ENCODE measurements around the gene RERE. TPM values are rescaled to one million over a fixed set of nuclear protein-coding genes. Genes with fewer than 3 reads are reported as not detected.
"Not testable (repeated sequence)": the region's sequence is repeated elsewhere in the genome, so short reads cannot be mapped to it uniquely, and the experiment has no call there.

Gene RERE
- total and polyA plus RNA-seq, 2 experiments from 2014 or later: 148 to 170 TPM

DNA sequence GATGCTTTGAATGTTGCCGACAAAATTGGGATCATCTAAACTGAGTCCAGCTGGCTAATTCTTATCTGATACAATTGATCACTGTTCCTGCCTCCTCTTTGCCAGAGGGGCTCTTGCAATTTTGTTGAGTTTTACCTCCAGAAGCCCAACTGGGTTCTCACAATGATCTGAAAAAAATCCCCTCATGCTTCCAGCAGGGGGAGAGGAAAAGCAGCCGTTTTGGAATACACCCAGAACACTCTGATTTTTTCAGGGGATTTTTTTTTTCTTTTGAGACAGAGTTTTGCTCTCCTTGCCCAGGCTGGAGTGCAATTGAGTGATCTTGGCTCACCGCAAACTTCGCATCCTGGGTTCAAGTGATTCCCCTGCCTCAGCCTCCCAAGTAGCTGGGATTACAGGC, 13.9 kb upstream of the RERE start (continued):
- TF ChIP-seq, protein P1, sequence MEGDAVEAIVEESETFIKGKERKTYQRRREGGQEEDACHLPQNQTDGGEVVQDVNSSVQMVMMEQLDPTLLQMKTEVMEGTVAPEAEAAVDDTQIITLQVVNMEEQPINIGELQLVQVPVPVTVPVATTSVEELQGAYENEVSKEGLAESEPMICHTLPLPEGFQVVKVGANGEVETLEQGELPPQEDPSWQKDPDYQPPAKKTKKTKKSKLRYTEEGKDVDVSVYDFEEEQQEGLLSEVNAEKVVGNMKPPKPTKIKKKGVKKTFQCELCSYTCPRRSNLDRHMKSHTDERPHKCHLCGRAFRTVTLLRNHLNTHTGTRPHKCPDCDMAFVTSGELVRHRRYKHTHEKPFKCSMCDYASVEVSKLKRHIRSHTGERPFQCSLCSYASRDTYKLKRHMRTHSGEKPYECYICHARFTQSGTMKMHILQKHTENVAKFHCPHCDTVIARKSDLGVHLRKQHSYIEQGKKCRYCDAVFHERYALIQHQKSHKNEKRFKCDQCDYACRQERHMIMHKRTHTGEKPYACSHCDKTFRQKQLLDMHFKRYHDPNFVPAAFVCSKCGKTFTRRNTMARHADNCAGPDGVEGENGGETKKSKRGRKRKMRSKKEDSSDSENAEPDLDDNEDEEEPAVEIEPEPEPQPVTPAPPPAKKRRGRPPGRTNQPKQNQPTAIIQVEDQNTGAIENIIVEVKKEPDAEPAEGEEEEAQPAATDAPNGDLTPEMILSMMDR (conservative IDR thresholded peaks at IDR 0.05; ENCODE audit: low read depth in 2 of 2): peak; percentile 39 to 58
- TF ChIP-seq EZH2 (IDR thresholded peaks at IDR 0.05; ENCODE audit: low read depth, unreplicated experiment): no peak

DNA sequence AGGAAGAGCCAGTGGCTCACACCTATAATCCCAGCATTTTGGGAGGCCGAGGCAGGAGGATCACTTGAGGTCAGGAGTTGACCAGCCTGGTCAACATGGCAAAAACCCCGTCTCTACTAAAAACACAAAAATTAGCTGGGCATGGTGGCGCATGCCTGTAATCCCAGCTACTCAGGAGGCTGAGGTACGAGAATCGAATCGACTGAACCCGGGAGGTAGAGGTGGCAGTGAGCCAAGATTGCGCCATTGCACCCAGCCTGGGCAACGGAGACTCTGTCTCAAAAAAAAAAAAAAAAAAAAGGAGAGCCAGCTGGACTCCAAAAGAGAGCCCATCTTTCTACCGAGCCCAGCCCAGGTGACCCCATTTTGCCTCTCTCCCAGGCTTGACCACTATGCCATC, 13.3 kb upstream of the RERE start:
- H3K4me2 ChIP-seq; H3K9me3 Mint-ChIP-seq; H3K4me1 Mint-ChIP-seq; DNase-seq (ENCODE audit: low spot score); H3K4me3 Mint-ChIP-seq; H4K20me1 ChIP-seq (replicated peaks; ENCODE audit: insufficient read depth); H3K27me3 ChIP-seq (ENCODE audit: insufficient read depth); H3K79me2 ChIP-seq (replicated peaks; ENCODE audit: insufficient read depth); H3K9me2 ChIP-seq (ENCODE audit: insufficient read depth); H3K27ac Mint-ChIP-seq; H3K36me3 ChIP-seq (ENCODE audit: insufficient read depth); H3K27ac ChIP-seq (ENCODE audit: low read depth); H3K4me3 ChIP-seq; H2AFZ ChIP-seq; H3F3A ChIP-seq (replicated peaks; ENCODE audit: low read depth); H3K36me3 Mint-ChIP-seq (ENCODE audit: low read depth); ATAC-seq; H3K4me1 ChIP-seq (ENCODE audit: insufficient read depth): not testable (repeated sequence)
- peaks cover 15% of the 10 kb centered on the region for H3K27me3 Mint-ChIP-seq (ENCODE audit: insufficient read depth, low read depth, poor library complexity)

DNA sequence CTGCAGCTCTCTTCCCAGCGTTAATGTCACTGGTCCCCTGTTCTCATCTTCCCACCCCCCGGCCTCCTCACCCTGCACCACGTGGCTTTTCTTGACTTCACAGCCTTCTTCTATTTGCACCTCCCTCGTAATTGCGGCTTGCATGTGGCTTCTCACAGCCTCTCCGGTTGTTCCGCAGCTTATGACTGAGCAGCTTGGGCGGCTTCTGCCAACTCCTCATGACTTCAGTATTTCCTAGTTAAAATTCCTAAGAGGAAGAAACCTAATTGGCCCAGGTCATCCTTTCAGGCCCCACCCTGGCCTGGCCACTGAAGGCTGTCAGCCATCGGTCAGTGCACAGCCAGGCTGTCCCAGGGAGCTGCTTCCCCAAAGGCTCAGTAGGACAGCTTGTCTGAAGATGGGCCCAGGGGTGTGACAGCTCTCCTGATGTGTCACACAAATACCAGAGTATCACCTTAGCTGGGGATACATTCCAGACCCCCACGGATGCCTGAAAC, 8.6 kb upstream of the RERE start:
- no peaks in the 10 kb centered on the region for H3F3A ChIP-seq (replicated peaks; ENCODE audit: low read depth)
- Mint-ChIP-seq H3K4me3 (no peak overlapping the region), H3K4me1 (peaks cover 26% of the 10 kb centered on the region), H3K27me3 (ENCODE audit: insufficient read depth, low read depth, poor library complexity) (peaks cover 15% of the 10 kb centered on the region), H3K9me3 (no peaks in the 10 kb centered on the region), H3K36me3 (ENCODE audit: low read depth) (no peaks in the 10 kb centered on the region), H3K27ac (no peak overlapping the region)
- no peak overlapping the region for H3K27ac ChIP-seq (ENCODE audit: low read depth)
- no peaks in the 10 kb centered on the region for H3K36me3 ChIP-seq (ENCODE audit: insufficient read depth)
- H2AFZ ChIP-seq: peak overlapping the region; percentile 91
- H3K4me1 ChIP-seq (ENCODE audit: insufficient read depth): peaks cover 20% of the 10 kb centered on the region
- H3K4me2 ChIP-seq: no peak overlapping the region
- no peak for DNase-seq (ENCODE audit: low spot score)
- H3K79me2 ChIP-seq (replicated peaks; ENCODE audit: insufficient read depth): no peaks in the 10 kb centered on the region
- H3K4me3 ChIP-seq: no peak overlapping the region
- no peaks in the 10 kb centered on the region for H3K27me3 ChIP-seq (ENCODE audit: insufficient read depth)
- no peaks in the 10 kb centered on the region for H3K9me2 ChIP-seq (ENCODE audit: insufficient read depth)
- TF ChIP-seq ZNF114 (CRISPR knock-in tag; IDR thresholded peaks at IDR 0.05) (no peak), JUNB (IDR thresholded peaks at IDR 0.05; ENCODE audit: unreplicated experiment) (no peak), NANOG (IDR thresholded peaks at IDR 0.05; ENCODE audit: borderline replicate concordance) (no peak), CREB1 (CRISPR knock-in tag; IDR thresholded peaks at IDR 0.05; ENCODE audit: low read depth) (no peak), STAT1 (IDR thresholded peaks at IDR 0.05; ENCODE audit: unreplicated experiment) (no peak)
- TF ChIP-seq, protein P2, sequence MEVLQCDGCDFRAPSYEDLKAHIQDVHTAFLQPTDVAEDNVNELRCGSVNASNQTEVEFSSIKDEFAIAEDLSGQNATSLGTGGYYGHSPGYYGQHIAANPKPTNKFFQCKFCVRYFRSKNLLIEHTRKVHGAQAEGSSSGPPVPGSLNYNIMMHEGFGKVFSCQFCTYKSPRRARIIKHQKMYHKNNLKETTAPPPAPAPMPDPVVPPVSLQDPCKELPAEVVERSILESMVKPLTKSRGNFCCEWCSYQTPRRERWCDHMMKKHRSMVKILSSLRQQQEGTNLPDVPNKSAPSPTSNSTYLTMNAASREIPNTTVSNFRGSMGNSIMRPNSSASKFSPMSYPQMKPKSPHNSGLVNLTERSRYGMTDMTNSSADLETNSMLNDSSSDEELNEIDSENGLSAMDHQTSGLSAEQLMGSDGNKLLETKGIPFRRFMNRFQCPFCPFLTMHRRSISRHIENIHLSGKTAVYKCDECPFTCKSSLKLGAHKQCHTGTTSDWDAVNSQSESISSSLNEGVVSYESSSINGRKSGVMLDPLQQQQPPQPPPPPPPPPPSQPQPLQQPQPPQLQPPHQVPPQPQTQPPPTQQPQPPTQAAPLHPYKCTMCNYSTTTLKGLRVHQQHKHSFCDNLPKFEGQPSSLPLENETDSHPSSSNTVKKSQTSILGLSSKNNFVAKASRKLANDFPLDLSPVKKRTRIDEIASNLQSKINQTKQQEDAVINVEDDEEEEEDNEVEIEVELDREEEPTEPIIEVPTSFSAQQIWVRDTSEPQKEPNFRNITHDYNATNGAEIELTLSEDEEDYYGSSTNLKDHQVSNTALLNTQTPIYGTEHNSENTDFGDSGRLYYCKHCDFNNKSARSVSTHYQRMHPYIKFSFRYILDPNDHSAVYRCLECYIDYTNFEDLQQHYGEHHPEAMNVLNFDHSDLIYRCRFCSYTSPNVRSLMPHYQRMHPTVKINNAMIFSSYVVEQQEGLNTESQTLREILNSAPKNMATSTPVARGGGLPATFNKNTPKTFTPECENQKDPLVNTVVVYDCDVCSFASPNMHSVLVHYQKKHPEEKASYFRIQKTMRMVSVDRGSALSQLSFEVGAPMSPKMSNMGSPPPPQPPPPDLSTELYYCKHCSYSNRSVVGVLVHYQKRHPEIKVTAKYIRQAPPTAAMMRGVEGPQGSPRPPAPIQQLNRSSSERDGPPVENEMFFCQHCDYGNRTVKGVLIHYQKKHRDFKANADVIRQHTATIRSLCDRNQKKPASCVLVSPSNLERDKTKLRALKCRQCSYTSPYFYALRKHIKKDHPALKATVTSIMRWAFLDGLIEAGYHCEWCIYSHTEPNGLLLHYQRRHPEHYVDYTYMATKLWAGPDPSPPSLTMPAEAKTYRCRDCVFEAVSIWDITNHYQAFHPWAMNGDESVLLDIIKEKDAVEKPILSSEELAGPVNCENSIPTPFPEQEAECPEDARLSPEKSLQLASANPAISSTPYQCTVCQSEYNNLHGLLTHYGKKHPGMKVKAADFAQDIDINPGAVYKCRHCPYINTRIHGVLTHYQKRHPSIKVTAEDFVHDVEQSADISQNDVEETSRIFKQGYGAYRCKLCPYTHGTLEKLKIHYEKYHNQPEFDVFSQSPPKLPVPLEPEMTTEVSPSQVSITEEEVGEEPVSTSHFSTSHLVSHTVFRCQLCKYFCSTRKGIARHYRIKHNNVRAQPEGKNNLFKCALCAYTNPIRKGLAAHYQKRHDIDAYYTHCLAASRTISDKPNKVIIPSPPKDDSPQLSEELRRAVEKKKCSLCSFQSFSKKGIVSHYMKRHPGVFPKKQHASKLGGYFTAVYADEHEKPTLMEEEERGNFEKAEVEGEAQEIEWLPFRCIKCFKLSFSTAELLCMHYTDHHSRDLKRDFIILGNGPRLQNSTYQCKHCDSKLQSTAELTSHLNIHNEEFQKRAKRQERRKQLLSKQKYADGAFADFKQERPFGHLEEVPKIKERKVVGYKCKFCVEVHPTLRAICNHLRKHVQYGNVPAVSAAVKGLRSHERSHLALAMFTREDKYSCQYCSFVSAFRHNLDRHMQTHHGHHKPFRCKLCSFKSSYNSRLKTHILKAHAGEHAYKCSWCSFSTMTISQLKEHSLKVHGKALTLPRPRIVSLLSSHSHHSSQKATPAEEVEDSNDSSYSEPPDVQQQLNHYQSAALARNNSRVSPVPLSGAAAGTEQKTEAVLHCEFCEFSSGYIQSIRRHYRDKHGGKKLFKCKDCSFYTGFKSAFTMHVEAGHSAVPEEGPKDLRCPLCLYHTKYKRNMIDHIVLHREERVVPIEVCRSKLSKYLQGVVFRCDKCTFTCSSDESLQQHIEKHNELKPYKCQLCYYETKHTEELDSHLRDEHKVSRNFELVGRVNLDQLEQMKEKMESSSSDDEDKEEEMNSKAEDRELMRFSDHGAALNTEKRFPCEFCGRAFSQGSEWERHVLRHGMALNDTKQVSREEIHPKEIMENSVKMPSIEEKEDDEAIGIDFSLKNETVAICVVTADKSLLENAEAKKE (CRISPR knock-in tag; IDR thresholded peaks at IDR 0.05): no peak
- TF ChIP-seq, protein P3, sequence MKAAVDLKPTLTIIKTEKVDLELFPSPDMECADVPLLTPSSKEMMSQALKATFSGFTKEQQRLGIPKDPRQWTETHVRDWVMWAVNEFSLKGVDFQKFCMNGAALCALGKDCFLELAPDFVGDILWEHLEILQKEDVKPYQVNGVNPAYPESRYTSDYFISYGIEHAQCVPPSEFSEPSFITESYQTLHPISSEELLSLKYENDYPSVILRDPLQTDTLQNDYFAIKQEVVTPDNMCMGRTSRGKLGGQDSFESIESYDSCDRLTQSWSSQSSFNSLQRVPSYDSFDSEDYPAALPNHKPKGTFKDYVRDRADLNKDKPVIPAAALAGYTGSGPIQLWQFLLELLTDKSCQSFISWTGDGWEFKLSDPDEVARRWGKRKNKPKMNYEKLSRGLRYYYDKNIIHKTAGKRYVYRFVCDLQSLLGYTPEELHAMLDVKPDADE (IDR thresholded peaks at IDR 0.05): no peak
- H4K20me1 ChIP-seq (replicated peaks; ENCODE audit: insufficient read depth): no peaks in the 10 kb centered on the region
- ATAC-seq: peak; percentile 52
